Fibroblast of lung (primary cell): ENCODE data around the gene FGGY.

ENCODE experiments used
- EZH2 ChIP-seq: IDR thresholded peaks from 2 replicates; pipeline ENCODE4 v1.5.1; 2012; ENCODE audit warnings: low read length, control low read depth, mild to moderate bottlenecking; ENCODE audit errors: missing control alignments
- TF ChIP-seq, protein P1 (sequence below), 2 donors: IDR thresholded peaks in 1 of 2; conservative IDR thresholded peaks in 1 of 2; 1 replicate in 1 of 2; 2 replicates in 1 of 2; pipeline ENCODE4 v1.5.1; 2011 to 2012; ENCODE audit warnings: low read length in 2 of 2, control low read depth in 1 of 2, inconsistent platforms in 1 of 2, low read depth in 1 of 2, mild to moderate bottlenecking in 1 of 2

DNA sequence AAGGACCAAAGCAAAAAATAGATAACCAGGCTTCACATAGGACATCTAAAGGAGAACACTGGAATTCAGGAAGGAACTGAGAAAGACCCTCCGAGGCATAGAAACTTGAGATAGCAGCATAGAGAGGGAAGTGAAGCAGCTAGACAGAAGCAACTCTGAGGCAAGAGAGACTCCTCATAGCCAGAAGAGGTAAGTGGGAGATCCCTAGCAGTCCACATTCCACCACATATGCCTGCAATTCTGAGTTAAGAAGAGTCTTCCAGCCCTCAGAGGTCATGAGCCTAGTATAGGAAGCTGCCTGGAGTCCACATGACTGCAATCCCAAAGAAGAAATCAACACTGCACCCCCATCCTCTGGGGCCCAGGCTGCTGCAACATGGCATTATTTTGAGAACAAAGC lies 13.9 kb upstream of the FGGY start:
- TF ChIP-seq, protein P1, sequence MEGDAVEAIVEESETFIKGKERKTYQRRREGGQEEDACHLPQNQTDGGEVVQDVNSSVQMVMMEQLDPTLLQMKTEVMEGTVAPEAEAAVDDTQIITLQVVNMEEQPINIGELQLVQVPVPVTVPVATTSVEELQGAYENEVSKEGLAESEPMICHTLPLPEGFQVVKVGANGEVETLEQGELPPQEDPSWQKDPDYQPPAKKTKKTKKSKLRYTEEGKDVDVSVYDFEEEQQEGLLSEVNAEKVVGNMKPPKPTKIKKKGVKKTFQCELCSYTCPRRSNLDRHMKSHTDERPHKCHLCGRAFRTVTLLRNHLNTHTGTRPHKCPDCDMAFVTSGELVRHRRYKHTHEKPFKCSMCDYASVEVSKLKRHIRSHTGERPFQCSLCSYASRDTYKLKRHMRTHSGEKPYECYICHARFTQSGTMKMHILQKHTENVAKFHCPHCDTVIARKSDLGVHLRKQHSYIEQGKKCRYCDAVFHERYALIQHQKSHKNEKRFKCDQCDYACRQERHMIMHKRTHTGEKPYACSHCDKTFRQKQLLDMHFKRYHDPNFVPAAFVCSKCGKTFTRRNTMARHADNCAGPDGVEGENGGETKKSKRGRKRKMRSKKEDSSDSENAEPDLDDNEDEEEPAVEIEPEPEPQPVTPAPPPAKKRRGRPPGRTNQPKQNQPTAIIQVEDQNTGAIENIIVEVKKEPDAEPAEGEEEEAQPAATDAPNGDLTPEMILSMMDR (conservative IDR thresholded peaks at IDR 0.05 in 1 of 2, IDR thresholded peaks at IDR 0.05 in 1 of 2; ENCODE audit: low read depth in 1 of 2, low read length in 2 of 2): no peak
- TF ChIP-seq EZH2: no peak
